Peyer's patch (tissue), 4 donors: ENCODE results near the gene ANKRD2.

Experiments used
- CTCF ChIP-seq, 6 experiments: fragments of 450-650 bp in 4 of 6; fragments of 200-600 bp in 2 of 6; sonication (generic) in 1 of 6; IDR thresholded peaks; one replicate each; pipeline ENCODE4 v1.5.1; 2017 to 2019; ENCODE audit warnings: antibody characterized with exemption in 6 of 6, mild to moderate bottlenecking in 3 of 6, moderate library complexity in 1 of 6
- POLR2A ChIP-seq, 2 donors: fragments of 450-650 bp; IDR thresholded peaks; one replicate each; pipeline ENCODE4 v1.5.1; 2017; ENCODE audit warnings: antibody characterized with exemption in 2 of 2, mild to moderate bottlenecking in 2 of 2, moderate library complexity in 2 of 2

- no peak for TF ChIP-seq CTCF (IDR thresholded peaks at IDR 0.05)
- TF ChIP-seq POLR2A (IDR thresholded peaks at IDR 0.05) = no peak
Measured at GRCh38 chr10:97570789-97571471, 1.6 kb upstream of the ANKRD2 start.
